Glomerular endothelial cell (primary cell): Measurements from ENCODE around the gene IRF6. TPM values are rescaled to one million over a fixed set of nuclear protein-coding genes. Genes with fewer than 3 reads are reported as not detected.

ENCODE experiments used
- DNase-seq: peaks from one replicate; pipeline ENCODE4 v3.0.0-alpha.2; 2011; ENCODE audit warnings: low read depth, low spot score; ENCODE audit errors: extremely low read depth
- total RNA-seq: library from RNA; depleted of rRNA; stranded (reverse); fragments of >200 nt; gene quantifications from 2 replicates; pipeline ENCODE4 v1.2.3, GENCODE V29; 2015

Gene IRF6
- total RNA-seq, 1 donor from 2014 or later: 1.8 TPM

- no peak for DNase-seq
Observed at GRCh38 chr1:209736490-209737117, 69.3 kb downstream of the IRF6 start.

Other genes with a start within 250 kb of the IRF6 start
- 0.12 and 0.39 TPM in 2 replicates for gene CAMK1G, start 222.4 kb downstream of the IRF6 start, total RNA-seq
- 6.7 and 24.5 TPM in 2 replicates for gene LAMB3, start 153.7 kb downstream of the IRF6 start, total RNA-seq
- 1.7 and 6.4 TPM in 2 replicates for gene G0S2, start 130.7 kb downstream of the IRF6 start, total RNA-seq
- not detected in 2 replicates for gene HSD11B1, start 101.3 kb downstream of the IRF6 start, total RNA-seq
- not detected in 2 replicates for gene TRAF3IP3, start 50.1 kb downstream of the IRF6 start, total RNA-seq
- 1.1 and 1.5 TPM in 2 replicates for gene C1orf74, start 21.6 kb downstream of the IRF6 start, total RNA-seq
- gene UTP25, start 21.8 kb upstream of the IRF6 start, total RNA-seq: 7.0 and 9.1 TPM in 2 replicates
- 1.8 and 8.7 TPM in 2 replicates for gene SYT14, start 132.1 kb upstream of the IRF6 start, total RNA-seq